ENCODE data around the gene TOR1AIP1.

GRCh38 chr1:179939941-179940340 is 57.9 kb downstream of the TOR1AIP1 start:
- no peak for TF ChIP-seq CTCF (conservative IDR thresholded peaks at IDR 0.05)
- no peak for TF ChIP-seq ZFX (IDR thresholded peaks at IDR 0.05)

All from C4-2B (cell line).